ENCODE data around the gene TENT5A. TPM values are rescaled to one million over a fixed set of nuclear protein-coding genes. Genes with fewer than 3 reads are reported as not detected.
"Not testable (repeated sequence)": the region's sequence is repeated elsewhere in the genome, so short reads cannot be mapped to it uniquely, and the experiment has no call there.

The TENT5A gene
- total RNA-seq, 4 donors from 2014 or later = 5.6 to 42.1 (median 34.2) TPM

DNA sequence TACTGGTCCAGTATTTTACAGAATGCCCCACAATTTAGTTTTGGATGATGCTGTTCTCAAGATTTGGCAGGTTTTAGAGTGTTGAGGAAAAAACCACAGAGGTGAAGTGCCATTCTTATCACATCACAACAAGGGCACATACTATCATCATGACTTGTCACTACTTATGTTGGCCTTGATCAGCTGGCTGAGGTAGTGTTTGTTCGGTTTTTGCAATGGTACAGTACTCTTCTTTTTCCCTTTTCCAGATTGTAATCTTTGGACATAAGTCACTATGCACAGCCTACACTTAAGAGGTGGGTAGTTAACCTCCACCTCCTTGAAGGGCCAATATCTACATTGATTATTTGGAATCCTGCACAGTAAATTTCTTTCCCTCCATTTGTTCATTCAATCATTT lies 8.8 kb downstream of the TENT5A start:
- Histone ChIP-seq H3K27ac (no peak overlapping the region), H3K4me3 (no peak overlapping the region), H3K27me3 (no peaks in the 10 kb centered on the region), H3K4me1 (peaks cover 6 to 23% (median 11%) of the 10 kb centered on the region in 4 donors), H3K36me3 (peaks cover 0 to 3% (median 0%) of the 10 kb centered on the region in 4 donors), H3K9me3 (no peaks in the 10 kb centered on the region)
- TF ChIP-seq, protein P1, sequence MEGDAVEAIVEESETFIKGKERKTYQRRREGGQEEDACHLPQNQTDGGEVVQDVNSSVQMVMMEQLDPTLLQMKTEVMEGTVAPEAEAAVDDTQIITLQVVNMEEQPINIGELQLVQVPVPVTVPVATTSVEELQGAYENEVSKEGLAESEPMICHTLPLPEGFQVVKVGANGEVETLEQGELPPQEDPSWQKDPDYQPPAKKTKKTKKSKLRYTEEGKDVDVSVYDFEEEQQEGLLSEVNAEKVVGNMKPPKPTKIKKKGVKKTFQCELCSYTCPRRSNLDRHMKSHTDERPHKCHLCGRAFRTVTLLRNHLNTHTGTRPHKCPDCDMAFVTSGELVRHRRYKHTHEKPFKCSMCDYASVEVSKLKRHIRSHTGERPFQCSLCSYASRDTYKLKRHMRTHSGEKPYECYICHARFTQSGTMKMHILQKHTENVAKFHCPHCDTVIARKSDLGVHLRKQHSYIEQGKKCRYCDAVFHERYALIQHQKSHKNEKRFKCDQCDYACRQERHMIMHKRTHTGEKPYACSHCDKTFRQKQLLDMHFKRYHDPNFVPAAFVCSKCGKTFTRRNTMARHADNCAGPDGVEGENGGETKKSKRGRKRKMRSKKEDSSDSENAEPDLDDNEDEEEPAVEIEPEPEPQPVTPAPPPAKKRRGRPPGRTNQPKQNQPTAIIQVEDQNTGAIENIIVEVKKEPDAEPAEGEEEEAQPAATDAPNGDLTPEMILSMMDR (IDR thresholded peaks at IDR 0.05) = no peak
- in situ Hi-C loops (cut with MboI; ENCODE audit: low pct_ligation_motif_present in 1 of 4, low pct_unique_long_range_greater_than_20kb in 1 of 4, low sequenced_read_pairs in 3 of 4) (loop anchor here in 1 of 4 donors (25.0 kb wide), 1 partner anchor 1131 kb away; no protein-coding TSS in a partner anchor), intact Hi-C loops (cut with DNase I; ENCODE audit: low total_unique reads) (loop anchor here (10.0 kb wide), 1 partner anchor 179 kb away; no protein-coding TSS in a partner anchor)
- no peak for DNase-seq
- WGBS, 2 donors (ENCODE audit: low coverage in 1 of 2) = 74 to 86% methylated on average over 1 of the region's 1 CpG

DNA sequence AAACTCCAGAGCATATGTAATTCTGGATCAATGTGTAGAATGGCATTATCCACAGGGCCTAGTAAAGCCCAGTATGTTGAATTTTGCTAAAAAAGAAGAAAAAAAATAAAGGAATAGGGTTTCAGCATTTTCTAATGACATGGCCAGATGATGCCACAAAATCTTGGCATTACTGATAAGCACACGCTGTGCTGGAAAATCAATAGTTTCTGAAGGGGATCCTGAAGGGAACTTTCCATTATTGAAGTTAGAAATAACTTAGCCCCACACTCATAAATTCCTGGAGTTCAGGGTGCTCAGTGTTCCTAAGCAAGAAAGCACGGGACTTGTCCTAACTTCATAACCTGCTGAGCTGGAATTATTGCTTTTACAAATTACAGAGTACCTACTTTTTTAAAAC lies 10.8 kb downstream of the TENT5A start:
- peaks cover 0 to 3% (median under 1%) of the 10 kb centered on the region in 4 donors for H3K4me1 ChIP-seq
- no peak overlapping the region for H3K27ac ChIP-seq
- intact Hi-C loops (cut with DNase I; ENCODE audit: low total_unique reads) = loop anchor here (10.0 kb wide), 1 partner anchor 177 kb away; no protein-coding TSS in a partner anchor
- DNase-seq = no peak
- H3K36me3 ChIP-seq = no peaks in the 10 kb centered on the region
- no peak overlapping the region for H3K4me3 ChIP-seq
- in situ Hi-C loops (cut with MboI; ENCODE audit: low pct_ligation_motif_present in 1 of 4, low pct_unique_long_range_greater_than_20kb in 1 of 4, low sequenced_read_pairs in 3 of 4) = loop anchor here in 1 of 4 donors (25.0 kb wide), 1 partner anchor 1129 kb away; no protein-coding TSS in a partner anchor
- TF ChIP-seq, protein P1 (IDR thresholded peaks at IDR 0.05) = no peak
- no peak for TF ChIP-seq POLR2A (IDR thresholded peaks at IDR 0.05)
- H3K9me3 ChIP-seq = no peaks in the 10 kb centered on the region
- WGBS, 2 donors (ENCODE audit: low coverage in 1 of 2) = 79 to 90% methylated on average over 2 of the region's 2 CpGs
- no peaks in the 10 kb centered on the region for H3K27me3 ChIP-seq

DNA sequence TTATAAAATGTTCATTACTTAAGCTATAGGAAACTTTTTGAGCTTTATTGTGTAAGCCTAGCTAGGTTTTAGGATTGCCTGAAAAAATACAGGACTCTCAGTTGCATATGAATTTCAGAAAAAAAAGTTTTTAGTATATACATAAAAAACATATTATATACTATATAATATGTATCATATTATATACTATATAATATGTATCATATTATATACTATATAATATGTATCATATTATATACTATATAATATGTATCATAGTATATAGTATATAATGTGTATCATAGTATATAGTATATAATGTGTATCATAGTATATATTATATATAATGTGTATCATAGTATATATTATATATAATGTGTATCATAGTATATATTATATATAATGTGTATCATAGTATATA lies 11.9 kb downstream of the TENT5A start:
- not testable (repeated sequence) for H3K4me1 ChIP-seq, DNase-seq, H3K27ac ChIP-seq, H3K27me3 ChIP-seq, H3K36me3 ChIP-seq, H3K4me3 ChIP-seq, H3K9me3 ChIP-seq
- intact Hi-C loops (cut with DNase I; ENCODE audit: low total_unique reads) = loop anchor here (10.0 kb wide), 1 partner anchor 176 kb away; no protein-coding TSS in a partner anchor
- in situ Hi-C loops (cut with MboI; ENCODE audit: low pct_ligation_motif_present in 1 of 4, low pct_unique_long_range_greater_than_20kb in 1 of 4, low sequenced_read_pairs in 3 of 4) = loop anchor here in 1 of 4 donors (25.0 kb wide), 1 partner anchor 1128 kb away; no protein-coding TSS in a partner anchor

DNA sequence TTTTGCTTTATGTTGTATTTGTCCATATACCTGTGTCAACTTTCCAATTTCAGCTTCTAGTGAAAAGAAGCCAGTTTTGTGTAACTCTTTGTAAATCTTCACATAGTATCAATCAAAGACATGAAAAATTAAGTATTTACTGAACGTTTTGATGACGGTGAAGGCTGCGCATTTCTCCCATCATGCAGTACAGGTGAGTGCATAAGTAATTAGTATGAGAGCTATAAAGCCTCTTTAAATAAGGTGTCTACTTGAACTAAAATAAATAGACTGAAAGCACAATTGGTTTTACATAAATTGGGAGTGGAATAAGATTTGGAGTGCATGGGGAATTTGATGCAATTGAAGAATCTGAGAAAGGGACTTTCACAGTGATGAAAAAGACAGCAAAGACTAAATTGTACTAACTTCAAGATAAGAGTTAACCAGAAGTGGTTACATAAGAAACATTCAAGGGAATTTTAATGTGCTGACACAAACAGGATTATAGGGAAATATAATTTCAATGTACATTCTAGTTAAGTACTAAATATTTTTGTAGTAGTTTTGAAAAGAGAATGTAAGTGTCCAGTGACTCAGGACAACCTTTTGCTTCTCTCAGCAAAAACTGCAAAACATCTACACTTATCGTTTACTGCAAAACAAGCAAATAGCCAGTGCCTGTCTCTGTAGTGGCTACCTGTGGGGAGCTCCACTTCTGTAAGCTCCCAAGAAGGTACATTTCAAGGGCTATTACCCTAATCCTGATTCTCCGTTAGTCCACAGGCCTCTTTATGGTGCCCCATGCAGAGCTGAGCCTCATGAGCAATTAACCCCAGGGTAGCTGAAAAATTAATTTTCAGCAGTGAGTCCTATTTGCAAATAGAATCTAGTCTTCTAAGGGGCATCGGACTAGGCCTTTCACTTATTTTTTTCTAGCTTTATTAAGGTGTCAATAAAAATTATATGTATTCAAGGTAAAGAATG lies 13.0 kb downstream of the TENT5A start:
- TF ChIP-seq EP300 (IDR thresholded peaks at IDR 0.05; ENCODE audit: low read depth) = no peak
- no peak for TF ChIP-seq POLR2A (IDR thresholded peaks at IDR 0.05)
- TF ChIP-seq POLR2AphosphoS5 (IDR thresholded peaks at IDR 0.05) = no peak
- TF ChIP-seq, protein P1 (IDR thresholded peaks at IDR 0.05) = no peak
- in situ Hi-C loops (cut with MboI; ENCODE audit: low pct_ligation_motif_present in 1 of 4, low pct_unique_long_range_greater_than_20kb in 1 of 4, low sequenced_read_pairs in 3 of 4) = loop anchor here in 1 of 4 donors (25.0 kb wide), 1 partner anchor 1127 kb away; no protein-coding TSS in a partner anchor
- WGBS, 2 donors (ENCODE audit: low coverage in 1 of 2) = 90% methylated on average over 6 of the region's 6 CpGs

More for the DNA sequence above, 13.0 kb downstream of the TENT5A start:
- Histone ChIP-seq H3K4me1 (no peaks in the 10 kb centered on the region), H3K4me3 (no peak overlapping the region), H3K9me3 (no peaks in the 10 kb centered on the region), H3K27ac (no peak overlapping the region), H3K36me3 (no peaks in the 10 kb centered on the region), H3K27me3 (no peaks in the 10 kb centered on the region)
- DNase-seq = no peak
- intact Hi-C loops (cut with DNase I; ENCODE audit: low total_unique reads) = loop anchor here (10.0 kb wide), 1 partner anchor 175 kb away; no protein-coding TSS in a partner anchor
